SIG-M5 treated with dmso at 0.1 percent for 504 hours (cell line): ENCODE data around the gene AOC1.
"Not testable (repeated sequence)": the region's sequence is repeated elsewhere in the genome, so short reads cannot be mapped to it uniquely, and the experiment has no call there.

ENCODE experiments used
- DNase-seq: peaks from one replicate; lab custom pipeline; 2025; ENCODE audit not compliant: unreplicated experiment; lab: John Stamatoyannopoulos, UW

AOC1 gene, protein sequence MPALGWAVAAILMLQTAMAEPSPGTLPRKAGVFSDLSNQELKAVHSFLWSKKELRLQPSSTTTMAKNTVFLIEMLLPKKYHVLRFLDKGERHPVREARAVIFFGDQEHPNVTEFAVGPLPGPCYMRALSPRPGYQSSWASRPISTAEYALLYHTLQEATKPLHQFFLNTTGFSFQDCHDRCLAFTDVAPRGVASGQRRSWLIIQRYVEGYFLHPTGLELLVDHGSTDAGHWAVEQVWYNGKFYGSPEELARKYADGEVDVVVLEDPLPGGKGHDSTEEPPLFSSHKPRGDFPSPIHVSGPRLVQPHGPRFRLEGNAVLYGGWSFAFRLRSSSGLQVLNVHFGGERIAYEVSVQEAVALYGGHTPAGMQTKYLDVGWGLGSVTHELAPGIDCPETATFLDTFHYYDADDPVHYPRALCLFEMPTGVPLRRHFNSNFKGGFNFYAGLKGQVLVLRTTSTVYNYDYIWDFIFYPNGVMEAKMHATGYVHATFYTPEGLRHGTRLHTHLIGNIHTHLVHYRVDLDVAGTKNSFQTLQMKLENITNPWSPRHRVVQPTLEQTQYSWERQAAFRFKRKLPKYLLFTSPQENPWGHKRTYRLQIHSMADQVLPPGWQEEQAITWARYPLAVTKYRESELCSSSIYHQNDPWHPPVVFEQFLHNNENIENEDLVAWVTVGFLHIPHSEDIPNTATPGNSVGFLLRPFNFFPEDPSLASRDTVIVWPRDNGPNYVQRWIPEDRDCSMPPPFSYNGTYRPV

DNA sequence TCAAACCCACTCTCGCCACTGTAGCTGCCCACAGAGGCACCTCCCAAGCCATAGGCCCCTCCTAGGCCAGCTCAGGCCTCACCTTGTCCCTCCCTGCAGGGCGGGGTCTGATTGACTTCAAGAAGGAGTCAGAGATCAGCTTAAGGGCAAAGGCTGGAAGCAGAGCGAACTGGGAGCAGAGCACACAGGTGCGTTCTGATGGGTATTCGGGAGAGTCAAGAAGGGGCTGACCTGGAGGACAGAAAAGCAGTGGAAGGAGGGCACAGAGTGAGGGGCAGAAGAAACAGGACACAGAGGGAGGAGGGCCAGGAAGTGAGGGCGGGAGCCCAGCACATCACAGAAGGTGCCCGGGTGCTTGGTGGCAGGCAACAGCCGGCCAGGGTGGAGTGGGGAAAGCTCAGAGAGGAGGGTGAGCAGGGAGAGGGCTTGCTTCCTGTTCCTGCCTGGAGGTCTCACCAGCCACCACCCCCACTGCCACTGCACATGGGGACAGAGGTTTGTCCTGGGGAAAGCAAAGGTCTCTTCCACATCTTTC, at the start of gene AOC1:
Gene AOC1 (plus strand): TSS at position 147 of the 535 bp plus-strand sequence. CDS start 3,954 bp downstream, outside the sequence.
- DNase-seq: no peak

GRCh38 chr7:150803161-150803860, 49.0 kb upstream of the AOC1 start:
- no peak for DNase-seq

GRCh38 chr7:150804802-150805201, 47.5 kb upstream of the AOC1 start:
- no peak for DNase-seq

DNA sequence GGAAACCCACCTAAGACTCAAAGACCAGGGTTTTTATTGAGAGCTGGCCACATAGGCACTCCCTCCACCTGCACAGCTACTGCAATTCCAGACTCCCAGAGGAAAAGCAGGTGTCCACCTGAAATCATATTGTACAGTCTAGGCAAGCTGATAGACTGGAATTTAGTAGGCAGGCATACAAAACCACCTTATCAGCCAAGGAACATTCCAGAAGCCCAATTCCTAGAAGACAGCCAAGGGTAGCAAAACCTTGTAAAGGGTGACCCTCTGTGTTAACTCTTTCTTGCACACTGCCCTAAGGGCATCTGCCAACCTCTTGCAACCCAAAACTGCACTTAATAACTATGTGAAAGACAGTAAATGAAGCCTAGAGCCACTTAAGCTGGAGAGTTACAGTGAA, 46.5 kb upstream of the AOC1 start:
- DNase-seq: no peak

GRCh38 chr7:150806454-150806853, 45.9 kb upstream of the AOC1 start:
- no peak for DNase-seq

DNA sequence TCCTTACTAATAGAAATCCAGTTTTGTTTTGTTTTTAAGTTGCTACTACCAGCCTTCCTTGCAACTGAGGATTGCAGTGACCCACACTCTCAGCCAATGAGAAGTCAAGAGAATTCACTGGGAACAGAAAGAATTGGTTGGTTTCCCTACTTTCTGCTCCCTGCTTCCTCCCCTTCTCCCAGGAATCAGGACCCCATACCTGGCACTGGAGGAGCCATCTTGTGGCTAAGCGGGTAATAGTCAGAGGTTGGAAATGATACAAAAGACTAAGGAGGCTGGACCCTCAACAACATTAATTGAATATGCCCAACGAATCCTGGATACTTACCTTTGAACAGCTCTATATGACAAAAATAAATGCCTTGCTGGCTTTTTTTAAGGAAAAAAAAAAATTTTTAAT, 45.5 kb upstream of the AOC1 start:
- no peak for DNase-seq

- DNase-seq: not testable (repeated sequence)
These were observed 44.5 kb upstream of the AOC1 start for GRCh38 chr7:150807616-150808438.

DNA sequence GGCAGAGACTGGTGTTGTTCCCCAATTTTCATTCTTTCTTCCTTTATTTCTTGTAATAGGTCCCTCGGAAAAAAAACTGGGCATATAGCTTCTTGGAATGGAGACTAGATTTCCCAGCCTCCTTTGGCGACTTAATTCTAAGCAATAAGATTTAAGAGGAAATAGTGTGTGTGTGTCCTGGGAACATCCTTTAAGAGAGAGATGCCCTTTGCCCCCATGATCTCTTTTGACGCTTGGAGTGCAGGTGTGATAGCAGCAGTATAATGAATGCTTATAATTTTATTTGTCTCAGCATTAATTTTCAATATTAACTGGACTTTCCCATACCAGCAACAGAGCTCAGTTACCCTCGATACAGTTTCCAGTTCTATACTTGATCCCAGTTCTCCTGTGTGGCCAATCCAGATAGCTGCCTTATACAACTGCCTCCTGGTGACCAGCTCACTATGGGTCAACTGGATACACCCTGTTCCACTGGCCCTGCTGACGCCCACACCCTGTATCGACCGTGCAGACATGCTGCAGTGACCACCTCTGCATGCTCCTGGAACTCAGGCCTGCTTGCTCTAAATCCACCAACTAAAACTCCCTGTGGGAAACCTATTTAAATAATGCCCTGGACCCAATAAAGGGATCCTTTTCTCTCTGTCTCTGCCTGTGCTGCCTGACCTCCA, 37.9 kb upstream of the AOC1 start:
- DNase-seq: no peak

GRCh38 chr7:150818971-150819370, 33.3 kb upstream of the AOC1 start:
- DNase-seq: no peak

- DNase-seq: no peak
These were observed 32.2 kb upstream of the AOC1 start for GRCh38 chr7:150820148-150820547.

- no peak for DNase-seq
These were observed 31.6 kb upstream of the AOC1 start for GRCh38 chr7:150820578-150821198.

DNA sequence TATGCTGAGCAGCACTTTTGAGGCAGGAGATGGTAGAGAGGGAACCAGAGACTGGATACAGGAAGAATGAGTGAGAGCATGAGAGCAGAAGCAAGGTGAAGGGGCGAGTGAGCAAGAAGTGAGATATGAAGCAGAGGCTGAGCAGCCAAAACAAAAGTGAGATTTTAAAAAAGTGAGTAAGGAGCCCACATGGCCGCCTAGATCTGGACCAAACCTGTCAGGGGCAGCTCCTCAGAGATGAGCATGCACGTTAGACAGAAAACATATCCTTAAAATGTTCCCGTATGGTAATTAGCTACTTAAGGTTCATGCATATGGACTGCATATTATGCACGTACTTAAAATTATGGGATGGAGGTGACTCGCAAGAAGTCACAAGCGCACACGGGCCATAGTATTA, 29.3 kb upstream of the AOC1 start:
- no peak for DNase-seq

- no peak for DNase-seq
These were observed 28.7 kb upstream of the AOC1 start for GRCh38 chr7:150823484-150824126.

- no peak for DNase-seq
These were observed 27.7 kb upstream of the AOC1 start for GRCh38 chr7:150824379-150825177.

- no peak for DNase-seq
These were observed 26.1 kb upstream of the AOC1 start for GRCh38 chr7:150826061-150826849.

GRCh38 chr7:150828384-150828783, 23.9 kb upstream of the AOC1 start:
- no peak for DNase-seq

DNA sequence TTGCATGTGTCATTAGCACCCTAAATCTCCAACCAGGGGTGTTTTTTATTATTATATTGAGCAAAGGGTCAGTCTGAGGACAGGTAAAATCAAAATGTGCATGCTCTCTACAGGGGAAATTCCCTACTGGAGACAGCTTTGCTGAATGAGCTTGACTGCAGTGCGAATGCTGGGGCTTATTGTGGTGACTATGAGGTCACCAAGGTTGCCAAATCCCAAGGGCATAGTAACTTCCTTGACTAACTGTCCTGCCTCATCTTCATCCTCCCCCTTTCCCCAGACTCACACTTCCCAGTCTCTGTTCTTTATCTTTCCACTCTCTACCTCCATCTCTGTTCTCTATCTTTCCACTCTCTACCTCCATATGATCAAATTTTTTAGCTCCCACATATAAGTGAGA, 22.9 kb upstream of the AOC1 start:
- no peak for DNase-seq
